Iris pigment epithelial cell (primary cell): Measurements from ENCODE around the gene GRK5.

Source experiments
- DNase-seq: peaks from one replicate; pipeline ENCODE4 v3.0.0-alpha.2; 2011; ENCODE audit warnings: low read depth

GRK5 gene

GRCh38 chr10:119198438-119198837 is 8.9 kb upstream of the GRK5 start:
- no peak for DNase-seq

GRCh38 chr10:119199231-119199992 is 8.0 kb upstream of the GRK5 start:
- DNase-seq: peak; percentile 89

GRCh38 chr10:119201233-119201632 is 6.1 kb upstream of the GRK5 start:
- DNase-seq: no peak

- peak; percentile 76 for DNase-seq
Observed at GRCh38 chr10:119203006-119203405, 4.4 kb upstream of the GRK5 start.

- DNase-seq: no peak
Observed at GRCh38 chr10:119205894-119206602, 1.3 kb upstream of the GRK5 start.

- peak; percentile 79 for DNase-seq
Observed at GRCh38 chr10:119206603-119207365, 587 bp upstream of the GRK5 start.

- DNase-seq: peak; percentile 69
Observed at GRCh38 chr10:119207713-119208552, 562 bp downstream of the GRK5 start.

- DNase-seq: peak; percentile 48
Observed at GRCh38 chr10:119208553-119208940, 1.2 kb downstream of the GRK5 start.

- DNase-seq: peak; percentile 79
Observed at GRCh38 chr10:119209035-119209735, 1.8 kb downstream of the GRK5 start.

GRCh38 chr10:119209736-119210355 is 2.5 kb downstream of the GRK5 start:
- peak; percentile 44 for DNase-seq

- no peak for DNase-seq
Observed at GRCh38 chr10:119210633-119211032, 3.3 kb downstream of the GRK5 start.

- DNase-seq: peak; percentile 90
Observed at GRCh38 chr10:119211176-119211575, 3.8 kb downstream of the GRK5 start.

GRCh38 chr10:119211625-119212441 is 4.5 kb downstream of the GRK5 start:
- peak; percentile 63 for DNase-seq

GRCh38 chr10:119215371-119215770 is 8.0 kb downstream of the GRK5 start:
- no peak for DNase-seq

GRCh38 chr10:119216127-119216526 is 8.8 kb downstream of the GRK5 start:
- no peak for DNase-seq

GRCh38 chr10:119217401-119217800 is 10.0 kb downstream of the GRK5 start:
- DNase-seq: no peak

GRCh38 chr10:119217991-119218490 is 10.7 kb downstream of the GRK5 start:
- DNase-seq: peak; percentile 63

GRCh38 chr10:119219871-119220270 is 12.5 kb downstream of the GRK5 start:
- no peak for DNase-seq

- DNase-seq: no peak
Observed at GRCh38 chr10:119221201-119221600, 13.8 kb downstream of the GRK5 start.

GRCh38 chr10:119221666-119222065 is 14.3 kb downstream of the GRK5 start:
- DNase-seq: no peak
